HepG2 (cell line): ENCODE data around the gene GARIN1A. TPM values are rescaled to one million over a fixed set of nuclear protein-coding genes. Genes with fewer than 3 reads are reported as not detected.
A peak's percentile ranks its signal among the peaks of the same experiment; 100 is the strongest.

Source experiments
- BRCA1 ChIP-seq: sonication (generic); formaldehyde crosslinking; IDR thresholded peaks from 2 replicates; pipeline ENCODE4 v1.4.0; 2020; ENCODE audit warnings: missing genetic modification reagents
- CCAR2 ChIP-seq: fragments of 200-400 bp; formaldehyde crosslinking; optimal IDR thresholded peaks from 2 replicates; pipeline ENCODE3; 2018; ENCODE audit warnings: low read depth, mild to moderate bottlenecking, low read length, moderate library complexity
- DMAP1 ChIP-seq: IDR thresholded peaks from 2 replicates; pipeline ENCODE4 v1.6.1; 2016
- FOXK1 ChIP-seq: sonication (generic); formaldehyde crosslinking; IDR thresholded peaks from 2 replicates; pipeline ENCODE4 v1.4.0; 2020; ENCODE audit warnings: low read depth, missing genetic modification reagents, borderline replicate concordance
- FOXO1 ChIP-seq: sonication (generic); formaldehyde crosslinking; IDR thresholded peaks from 2 replicates; pipeline ENCODE4 v1.4.0; 2020; ENCODE audit warnings: missing genetic modification reagents
- JUNB ChIP-seq: sonication (generic); formaldehyde crosslinking; IDR thresholded peaks from 2 replicates; pipeline ENCODE4 v1.8.0; 2022; ENCODE audit warnings: missing genetic modification reagents, mild to moderate bottlenecking, borderline replicate concordance
- KLF15 ChIP-seq: sonication (generic); formaldehyde crosslinking; IDR thresholded peaks from 2 replicates; pipeline ENCODE4 v1.8.1; 2023; ENCODE audit warnings: borderline replicate concordance, mild to moderate bottlenecking, inconsistent platforms, missing genetic modification reagents, mixed read lengths
- MXD1 ChIP-seq: sonication (generic); formaldehyde crosslinking; IDR thresholded peaks from 2 replicates; pipeline ENCODE4 v1.4.0; 2020; ENCODE audit warnings: mild to moderate bottlenecking, missing genetic modification reagents
- MXD4 ChIP-seq: IDR thresholded peaks from 2 replicates; pipeline ENCODE4 v1.6.1; 2016; ENCODE audit warnings: mild to moderate bottlenecking, missing biosample characterization, missing genetic modification reagents
- PBX2 ChIP-seq: IDR thresholded peaks from 2 replicates; pipeline ENCODE4 v1.6.1; 2016; ENCODE audit warnings: control low read depth
- RNF219 ChIP-seq: sonication (generic); formaldehyde crosslinking; IDR thresholded peaks from 2 replicates; pipeline ENCODE4 v1.5.0; 2020; ENCODE audit warnings: mild to moderate bottlenecking, missing genetic modification reagents
- SOX13 ChIP-seq, 3 experiments: fragments of 450-650 bp in 1 of 3; sonication (generic) in 1 of 3; formaldehyde crosslinking in 1 of 3; IDR thresholded peaks in 2 of 3; conservative IDR thresholded peaks in 1 of 3; 2 replicates each; pipeline versions ENCODE4 v1.5.0 to v1.6.1; 2016 to 2020; ENCODE audit warnings: antibody characterized with exemption in 1 of 3, mild to moderate bottlenecking in 1 of 3, missing compliant biosample characterization in 1 of 3, missing genetic modification reagents in 1 of 3, moderate library complexity in 1 of 3
- SP5 ChIP-seq: IDR thresholded peaks from 2 replicates; pipeline ENCODE4 v1.6.1; 2016; ENCODE audit warnings: low read depth, borderline replicate concordance
- TAF1 ChIP-seq: sonication (generic); formaldehyde crosslinking; IDR thresholded peaks from 2 replicates; pipeline ENCODE4 v1.4.0; 2020; ENCODE audit warnings: missing genetic modification reagents
- THAP11 ChIP-seq: IDR thresholded peaks from 2 replicates; pipeline ENCODE4 v1.6.1; 2016; ENCODE audit warnings: missing biosample characterization, missing genetic modification reagents
- THYN1 ChIP-seq: sonication (generic); formaldehyde crosslinking; IDR thresholded peaks from 2 replicates; pipeline ENCODE4 v1.8.1; 2023; ENCODE audit warnings: low read depth, mild to moderate bottlenecking, moderate library complexity, missing genetic modification reagents, borderline replicate concordance
- XRCC5 ChIP-seq: fragments of 200-400 bp; formaldehyde crosslinking; optimal IDR thresholded peaks from 2 replicates; pipeline ENCODE3; 2017; ENCODE audit warnings: mild to moderate bottlenecking, low read length
- ZBTB3 ChIP-seq: sonication (generic); formaldehyde crosslinking; IDR thresholded peaks from 2 replicates; pipeline ENCODE4 v1.4.0; 2020; ENCODE audit warnings: low read depth, mild to moderate bottlenecking, moderate library complexity, missing genetic modification reagents, borderline replicate concordance
- ZNF12 ChIP-seq: sonication (generic); formaldehyde crosslinking; IDR thresholded peaks from 2 replicates; pipeline ENCODE4 v1.5.0; 2020; ENCODE audit warnings: missing genetic modification reagents
- ZNF205 ChIP-seq: IDR thresholded peaks from 2 replicates; pipeline ENCODE4 v1.6.1; 2018; ENCODE audit warnings: missing biosample characterization, missing genetic modification reagents
- ZNF512 ChIP-seq: sonication (generic); formaldehyde crosslinking; IDR thresholded peaks from 2 replicates; pipeline ENCODE4 v1.4.0; 2020; ENCODE audit warnings: mild to moderate bottlenecking, missing genetic modification reagents
- ZNF564 ChIP-seq: sonication (generic); formaldehyde crosslinking; IDR thresholded peaks from 2 replicates; pipeline ENCODE4 v1.8.1; 2023; ENCODE audit warnings: mild to moderate bottlenecking, missing genetic modification reagents
- ZNF572 ChIP-seq: sonication (generic); formaldehyde crosslinking; IDR thresholded peaks from 2 replicates; pipeline ENCODE4 v1.5.1; 2020; ENCODE audit warnings: mild to moderate bottlenecking, missing genetic modification reagents
- ZNF589 ChIP-seq: sonication (generic); formaldehyde crosslinking; conservative IDR thresholded peaks from 2 replicates; pipeline ENCODE4 v1.8.0; 2022; ENCODE audit warnings: mild to moderate bottlenecking, moderate library complexity, missing genetic modification reagents
- ZNF629 ChIP-seq: sonication (generic); formaldehyde crosslinking; conservative IDR thresholded peaks from 2 replicates; pipeline ENCODE4 v1.5.0; 2020; ENCODE audit warnings: missing genetic modification reagents
- ZNF775 ChIP-seq: sonication (generic); formaldehyde crosslinking; IDR thresholded peaks from 2 replicates; pipeline ENCODE4 v1.4.0; 2020; ENCODE audit warnings: missing genetic modification reagents, mild to moderate bottlenecking, moderate library complexity, borderline replicate concordance
- ZNF792 ChIP-seq: IDR thresholded peaks from 2 replicates; pipeline ENCODE4 v1.6.1; 2016
- ZSCAN22 ChIP-seq: sonication (generic); formaldehyde crosslinking; IDR thresholded peaks from 2 replicates; pipeline ENCODE4 v1.4.0; 2020; ENCODE audit warnings: mild to moderate bottlenecking, missing genetic modification reagents
- polyA plus RNA-seq, 8 experiments: library from polyadenylated mRNA; depleted of rRNA in 3 of 8; stranded (reverse) in 7 of 8; unstranded in 1 of 8; fragments of >200 nt; fragmentation: Illumina TruSeq in 4 of 8; extraction: Trizol in 4 of 8; gene quantifications; 2 replicates each; pipeline versions ENCODE4 v1.2.1 to v1.2.3, GENCODE V29; 2011 to 2016; ENCODE audit warnings: low read depth in 4 of 8, missing spikeins in 1 of 8, mixed read lengths in 1 of 8; ENCODE audit not compliant: insufficient read depth in 1 of 8
- total RNA-seq, 5 experiments: library from RNA; depleted of rRNA; stranded (reverse); fragments of >200 nt; fragmentation: Illumina TruSeq; extraction: Trizol; gene quantifications; 2 replicates each; pipeline ENCODE4 v1.2.3, GENCODE V29; 2016; ENCODE audit warnings: low read depth in 1 of 5

Gene GARIN1A
- total and polyA plus RNA-seq, 2 of the 13 experiments (the other 11 are each of a cell fraction or from before 2014, with no cell fraction given), result 0.12 TPM; not detected in 1

GRCh38 chr7:128697302-128697905, 25.3 kb downstream of the GARIN1A start (continued):
- no peak for TF ChIP-seq MXD1 (CRISPR knock-in tag)
- TF ChIP-seq KLF15 (CRISPR knock-in tag), result no peak
- TF ChIP-seq ZNF512, result no peak
- no peak for TF ChIP-seq ZNF775 (CRISPR knock-in tag)
- no peak for TF ChIP-seq THYN1
- TF ChIP-seq TAF1, result no peak
- TF ChIP-seq ZNF629, result peak; percentile 72
- no peak for TF ChIP-seq ZSCAN22 (CRISPR knock-in tag)
- no peak for TF ChIP-seq ZNF564
- no peak for TF ChIP-seq ZNF589 (CRISPR knock-in tag)
- no peak for TF ChIP-seq XRCC5
- TF ChIP-seq SOX13 (IDR thresholded peaks at IDR 0.05), result no peak
- no peak for TF ChIP-seq SOX13 (CRISPR knock-in tag; conservative IDR thresholded peaks at IDR 0.05 in 1 of 2, IDR thresholded peaks at IDR 0.05 in 1 of 2)
- TF ChIP-seq SP5, result peak; percentile 43; the same call in 1 of the 2 replicates
- TF ChIP-seq ZNF205 (CRISPR knock-in tag), result no peak
- no peak for TF ChIP-seq MXD4 (CRISPR knock-in tag)
- TF ChIP-seq PBX2 (CRISPR knock-in tag), result no peak
- TF ChIP-seq FOXO1, result no peak
- TF ChIP-seq ZBTB3 (CRISPR knock-in tag), result no peak
- TF ChIP-seq FOXK1 (CRISPR knock-in tag), result no peak
- TF ChIP-seq JUNB (CRISPR knock-in tag), result no peak
- no peak for TF ChIP-seq BRCA1 (CRISPR knock-in tag)
- TF ChIP-seq ZNF792 (CRISPR knock-in tag), result no peak
- TF ChIP-seq ZNF12 (CRISPR knock-in tag), result no peak
- no peak for TF ChIP-seq THAP11 (CRISPR knock-in tag)
- no peak for TF ChIP-seq DMAP1 (CRISPR knock-in tag)
- no peak for TF ChIP-seq RNF219 (CRISPR knock-in tag)
- no peak for TF ChIP-seq CCAR2
- TF ChIP-seq ZNF572 (CRISPR knock-in tag), result no peak
